Brain microvascular endothelial cell (primary cell): ENCODE results near the gene EEF1E1.

Experiments used
- DNase-seq: peaks from one replicate; pipeline ENCODE4 v3.0.0-alpha.2; 2020
- H3K27ac ChIP-seq: fragments of 250-450 bp; sonication (Bioruptor Pico); 2 replicates; pipeline ENCODE4 v1.5.1; 2020; ENCODE audit warnings: mild to moderate bottlenecking, moderate library complexity
- H3K27me3 ChIP-seq: fragments of 250-450 bp; sonication (Bioruptor Pico); replicated peaks from 2 replicates; pipeline ENCODE4 v1.5.1; 2020; ENCODE audit warnings: mild to moderate bottlenecking
- H3K36me3 ChIP-seq: fragments of 250-450 bp; sonication (Bioruptor Pico); replicated peaks from 2 replicates; pipeline ENCODE4 v1.5.1; 2020; ENCODE audit warnings: mild to moderate bottlenecking
- H3K4me3 ChIP-seq: 2 replicates; pipeline ENCODE4 v1.5.1; 2011; ENCODE audit warnings: low read depth, mild to moderate bottlenecking, control low read depth, low read length, moderate library complexity
- in situ Hi-C: cut with HindIII; loops from 2 replicates; pipeline ENCODE4 v1.10.0; 2017; ENCODE audit warnings: low sequenced_read_pairs, low pct_ligation_motif_present
- TF ChIP-seq, protein P1 (sequence below): IDR thresholded peaks from 2 replicates; pipeline ENCODE4 v1.5.1; 2011; ENCODE audit warnings: low read depth, mild to moderate bottlenecking, moderate library complexity, low read length, control low read depth, inconsistent platforms; ENCODE audit errors: missing control alignments

EEF1E1 gene

DNA sequence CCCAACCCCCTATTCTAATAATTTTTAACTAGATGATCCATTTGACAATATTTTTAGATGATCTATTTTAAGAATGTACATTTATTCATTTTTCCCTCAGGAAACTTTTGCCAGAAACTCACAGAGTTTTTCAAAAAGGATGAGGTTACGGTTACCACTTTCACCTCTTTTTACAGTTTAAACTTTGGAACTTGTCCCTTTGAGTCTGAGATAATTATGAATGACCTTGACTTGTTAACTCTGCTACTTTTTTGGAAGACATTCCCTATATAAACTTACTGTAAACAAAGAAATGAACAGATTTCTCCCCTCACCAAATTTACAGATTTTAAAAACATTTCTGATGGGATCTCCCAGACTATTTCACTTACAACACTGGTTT, 19.8 kb downstream of the EEF1E1 start:
- Histone ChIP-seq H3K36me3 (no peaks in the 10 kb centered on the region), H3K27me3 (no peaks in the 10 kb centered on the region), H3K27ac (peak overlapping the region; percentile 87), H3K4me3 (no peak overlapping the region)
- in situ Hi-C loops: no loop called here
- no peak for DNase-seq
- TF ChIP-seq, protein P1, sequence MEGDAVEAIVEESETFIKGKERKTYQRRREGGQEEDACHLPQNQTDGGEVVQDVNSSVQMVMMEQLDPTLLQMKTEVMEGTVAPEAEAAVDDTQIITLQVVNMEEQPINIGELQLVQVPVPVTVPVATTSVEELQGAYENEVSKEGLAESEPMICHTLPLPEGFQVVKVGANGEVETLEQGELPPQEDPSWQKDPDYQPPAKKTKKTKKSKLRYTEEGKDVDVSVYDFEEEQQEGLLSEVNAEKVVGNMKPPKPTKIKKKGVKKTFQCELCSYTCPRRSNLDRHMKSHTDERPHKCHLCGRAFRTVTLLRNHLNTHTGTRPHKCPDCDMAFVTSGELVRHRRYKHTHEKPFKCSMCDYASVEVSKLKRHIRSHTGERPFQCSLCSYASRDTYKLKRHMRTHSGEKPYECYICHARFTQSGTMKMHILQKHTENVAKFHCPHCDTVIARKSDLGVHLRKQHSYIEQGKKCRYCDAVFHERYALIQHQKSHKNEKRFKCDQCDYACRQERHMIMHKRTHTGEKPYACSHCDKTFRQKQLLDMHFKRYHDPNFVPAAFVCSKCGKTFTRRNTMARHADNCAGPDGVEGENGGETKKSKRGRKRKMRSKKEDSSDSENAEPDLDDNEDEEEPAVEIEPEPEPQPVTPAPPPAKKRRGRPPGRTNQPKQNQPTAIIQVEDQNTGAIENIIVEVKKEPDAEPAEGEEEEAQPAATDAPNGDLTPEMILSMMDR: no peak

DNA sequence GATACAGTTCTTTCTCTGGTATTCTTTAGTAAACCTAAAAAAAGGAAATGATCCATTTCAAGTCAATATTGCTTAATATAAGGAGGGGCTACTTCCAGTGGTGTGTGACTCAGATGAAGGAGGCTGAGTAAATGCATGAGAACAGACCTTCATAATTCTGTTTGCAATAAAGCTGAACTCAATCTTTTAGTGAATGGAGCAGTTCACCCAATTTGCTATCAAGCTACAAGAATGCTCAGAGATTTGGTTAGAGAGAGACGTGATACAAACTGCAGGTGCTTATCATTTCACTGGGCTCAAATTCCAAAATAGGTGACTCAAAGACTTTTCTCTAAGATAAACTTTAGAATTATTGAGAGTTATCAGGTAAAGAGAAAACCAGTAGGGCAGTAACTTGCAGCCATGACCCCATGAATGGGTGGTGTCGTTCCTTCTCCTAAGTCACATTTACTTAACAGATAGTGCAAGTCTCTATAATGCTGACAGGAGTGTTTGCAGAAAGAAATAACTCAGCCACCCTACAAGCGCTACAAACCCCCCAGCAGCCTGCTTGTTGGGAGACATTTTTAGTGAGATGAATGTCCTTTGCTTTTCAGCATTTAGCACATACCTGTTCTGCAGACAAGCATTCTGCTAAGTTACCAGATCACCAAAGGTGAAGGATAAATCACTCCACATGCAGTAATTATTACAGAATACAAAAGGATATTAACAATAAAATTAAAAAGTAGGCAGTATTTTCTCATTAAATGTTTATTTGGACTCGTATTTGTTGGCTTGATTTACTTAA, 21.8 kb downstream of the EEF1E1 start:
- TF ChIP-seq, protein P1: no peak
- Histone ChIP-seq H3K27me3 (no peaks in the 10 kb centered on the region), H3K36me3 (no peaks in the 10 kb centered on the region), H3K27ac (peak overlapping the region; percentile 13), H3K4me3 (no peak overlapping the region)
- in situ Hi-C loops: no loop called here
- peak; percentile 53 for DNase-seq

DNA sequence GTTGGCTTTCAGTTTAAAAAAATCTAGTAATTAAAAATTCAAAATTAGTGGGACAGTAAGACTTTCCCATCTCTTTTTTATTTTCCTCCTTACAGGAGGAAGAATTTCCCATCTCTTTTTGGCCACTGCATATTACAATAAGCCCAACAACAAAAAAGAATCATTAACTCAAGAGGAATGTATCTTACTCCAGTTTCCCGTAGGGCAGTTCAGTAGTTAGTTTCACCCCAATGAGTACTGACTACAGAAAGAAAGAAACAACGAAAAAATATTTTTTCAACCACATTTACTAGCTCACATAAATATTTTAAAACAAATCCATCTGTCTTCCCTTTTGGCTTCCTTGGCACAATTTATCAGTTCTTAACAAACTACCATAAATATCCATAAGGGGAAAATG, 23.2 kb downstream of the EEF1E1 start:
- TF ChIP-seq, protein P1: no peak
- in situ Hi-C loops: no loop called here
- no peaks in the 10 kb centered on the region for H3K27me3 ChIP-seq

DNA sequence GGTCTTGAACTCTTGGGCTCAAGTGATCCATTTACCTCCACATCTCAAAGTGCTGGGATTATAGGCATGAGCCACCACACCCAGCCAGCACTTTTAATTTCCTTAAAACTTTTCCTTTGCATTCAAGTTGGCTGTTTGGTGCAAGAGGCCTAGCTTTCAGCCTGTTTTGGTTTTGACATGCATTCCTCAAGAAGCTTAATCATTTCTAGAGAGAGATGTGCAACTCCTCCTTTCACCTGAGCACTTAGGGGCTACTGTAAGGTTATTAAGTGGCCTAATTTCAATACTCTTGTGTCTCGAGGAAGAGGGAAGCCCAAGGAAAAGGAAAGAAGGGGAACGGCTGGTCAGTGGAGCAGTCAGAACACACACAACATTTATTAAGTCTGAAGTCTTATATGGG, 24.4 kb downstream of the EEF1E1 start:
- no peak overlapping the region for H3K4me3 ChIP-seq
- in situ Hi-C loops: no loop called here
- TF ChIP-seq, protein P1: no peak
- no peaks in the 10 kb centered on the region for H3K36me3 ChIP-seq
- H3K27me3 ChIP-seq: no peaks in the 10 kb centered on the region
- H3K27ac ChIP-seq: no peak overlapping the region
- DNase-seq: no peak

More for the DNA sequence above, 23.2 kb downstream of the EEF1E1 start:
- no peak for DNase-seq
- no peak overlapping the region for H3K27ac ChIP-seq
- no peaks in the 10 kb centered on the region for H3K36me3 ChIP-seq
- H3K4me3 ChIP-seq: no peak overlapping the region

- H3K27ac ChIP-seq: no peak overlapping the region
- no peaks in the 10 kb centered on the region for H3K27me3 ChIP-seq
- no peaks in the 10 kb centered on the region for H3K36me3 ChIP-seq
- TF ChIP-seq, protein P1: no peak
- no peak for DNase-seq
- in situ Hi-C loops: no loop called here
- no peak overlapping the region for H3K4me3 ChIP-seq
These were observed 26.6 kb downstream of the EEF1E1 start for GRCh38 chr6:8075704-8076103.

GRCh38 chr6:8075185-8075584, 27.2 kb downstream of the EEF1E1 start:
- H3K27me3 ChIP-seq: no peaks in the 10 kb centered on the region
- TF ChIP-seq, protein P1: no peak
- DNase-seq: no peak
- no peaks in the 10 kb centered on the region for H3K36me3 ChIP-seq
- H3K4me3 ChIP-seq: no peak overlapping the region
- in situ Hi-C loops: no loop called here
- no peak overlapping the region for H3K27ac ChIP-seq
